SK-N-SH treated with all-trans-retinoic acid at 6 μM for 48 hours (cell line): ENCODE data around the gene TRIML1.
"Not testable (repeated sequence)": the region's sequence is repeated elsewhere in the genome, so short reads cannot be mapped to it uniquely, and the experiment has no call there.

Source experiments
- ATAC-seq: fragments of 200-7000 bp; cut with Tn5 transposase; 3 replicates; pipeline ENCODE4 v1.9.1; 2020; ENCODE audit warnings: mild to moderate bottlenecking, moderate library complexity
- ARNTL ChIP-seq: fragments of 450-650 bp; formaldehyde crosslinking; IDR thresholded peaks from 2 replicates; pipeline ENCODE4 v1.5.0; 2020; ENCODE audit warnings: low read depth, mild to moderate bottlenecking, moderate library complexity, borderline replicate concordance
- BACH2 ChIP-seq: fragments of 250-450 bp; sonication (Bioruptor Pico); IDR thresholded peaks from 2 replicates; pipeline ENCODE4 v1.9.0; 2021; ENCODE audit warnings: mild to moderate bottlenecking, borderline replicate concordance
- CSDC2 ChIP-seq: fragments of 250-450 bp; sonication (Bioruptor Pico); IDR thresholded peaks from 2 replicates; pipeline ENCODE4 v1.5.0; 2020; ENCODE audit warnings: mild to moderate bottlenecking, moderate library complexity
- ESRRG ChIP-seq: fragments of 250-450 bp; sonication (Bioruptor Pico); IDR thresholded peaks from 2 replicates; pipeline ENCODE4 v1.6.1; 2021; ENCODE audit warnings: mild to moderate bottlenecking
- GLIS3 ChIP-seq: fragments of 250-450 bp; sonication (Bioruptor Pico); IDR thresholded peaks from 2 replicates; pipeline ENCODE4 v1.5.0; 2020; ENCODE audit warnings: mild to moderate bottlenecking, moderate library complexity
- ISL1 ChIP-seq: fragments of 250-450 bp; sonication (Bioruptor Pico); IDR thresholded peaks from 2 replicates; pipeline ENCODE4 v2.1.2; 2022; ENCODE audit warnings: mild to moderate bottlenecking, moderate library complexity
- OSR1 ChIP-seq: fragments of 250-450 bp; sonication (Bioruptor Pico); IDR thresholded peaks from 2 replicates; pipeline ENCODE4 v1.8.0; 2022; ENCODE audit warnings: moderate library complexity, mild to moderate bottlenecking, inconsistent platforms
- PPARA ChIP-seq: fragments of 250-450 bp; sonication (Bioruptor Pico); IDR thresholded peaks from 2 replicates; pipeline ENCODE4 v1.5.0; 2020; ENCODE audit warnings: mild to moderate bottlenecking, borderline replicate concordance
- RARB ChIP-seq: fragments of 250-450 bp; sonication (Bioruptor Pico); IDR thresholded peaks from 2 replicates; pipeline ENCODE4 v1.8.0; 2021; ENCODE audit warnings: mild to moderate bottlenecking, moderate library complexity
- SNAI2 ChIP-seq: fragments of 250-450 bp; sonication (Bioruptor Pico); IDR thresholded peaks from 2 replicates; pipeline ENCODE4 v1.5.0; 2020; ENCODE audit warnings: mild to moderate bottlenecking, moderate library complexity
- TOX ChIP-seq: fragments of 250-450 bp; sonication (Bioruptor Pico); IDR thresholded peaks from 2 replicates; pipeline ENCODE4 v1.8.0; 2021; ENCODE audit warnings: mild to moderate bottlenecking, moderate library complexity, borderline replicate concordance
- ZC3H10 ChIP-seq: fragments of 250-450 bp; sonication (Bioruptor Pico); IDR thresholded peaks from 2 replicates; pipeline ENCODE4 v1.5.1; 2021; ENCODE audit warnings: mild to moderate bottlenecking, moderate library complexity
- ZFP3 ChIP-seq: fragments of 250-450 bp; sonication (Bioruptor Pico); IDR thresholded peaks from 2 replicates; pipeline ENCODE4 v1.5.0; 2020; ENCODE audit warnings: mild to moderate bottlenecking, moderate library complexity
- ZFP30 ChIP-seq: fragments of 450-650 bp; formaldehyde crosslinking; IDR thresholded peaks from 2 replicates; pipeline ENCODE4 v1.5.0; 2022; ENCODE audit warnings: mild to moderate bottlenecking, moderate library complexity
- ZNF565 ChIP-seq: fragments of 450-650 bp; formaldehyde crosslinking; conservative IDR thresholded peaks from 2 replicates; pipeline ENCODE4 v1.5.0; 2020; ENCODE audit warnings: low read depth, mild to moderate bottlenecking, moderate library complexity
- ZNF70 ChIP-seq: fragments of 450-650 bp; formaldehyde crosslinking; IDR thresholded peaks from 2 replicates; pipeline ENCODE4 v1.5.0; 2020; ENCODE audit warnings: mild to moderate bottlenecking, moderate library complexity
- ZNF8 ChIP-seq: fragments of 450-650 bp; formaldehyde crosslinking; IDR thresholded peaks from 2 replicates; pipeline ENCODE4 v1.5.0; 2020; ENCODE audit warnings: mild to moderate bottlenecking, moderate library complexity
- TF ChIP-seq, protein P1 (sequence below): fragments of 250-450 bp; sonication (Bioruptor Pico); IDR thresholded peaks from 2 replicates; pipeline ENCODE4 v1.5.1; 2021; ENCODE audit warnings: mild to moderate bottlenecking, moderate library complexity
- TF ChIP-seq, protein P2 (sequence below): fragments of 250-450 bp; sonication (Bioruptor Pico); IDR thresholded peaks from 2 replicates; pipeline ENCODE4 v1.8.0; 2020; ENCODE audit warnings: mild to moderate bottlenecking, moderate library complexity, borderline replicate concordance
- TF ChIP-seq, protein P3 (sequence below): fragments of 250-450 bp; sonication (Bioruptor Pico); IDR thresholded peaks from 2 replicates; pipeline ENCODE4 v1.8.0; 2021; ENCODE audit warnings: low read depth, mild to moderate bottlenecking, moderate library complexity, borderline replicate concordance
- TF ChIP-seq, protein P4 (sequence below): fragments of 250-450 bp; sonication (Bioruptor Pico); IDR thresholded peaks from 2 replicates; pipeline ENCODE4 v1.5.1; 2020; ENCODE audit warnings: low read depth, mild to moderate bottlenecking, moderate library complexity
- TF ChIP-seq, protein P5 (sequence below): fragments of 250-450 bp; sonication (Bioruptor Pico); IDR thresholded peaks from 2 replicates; pipeline ENCODE4 v1.5.0; 2020; ENCODE audit warnings: mild to moderate bottlenecking, moderate library complexity

Gene TRIML1

DNA sequence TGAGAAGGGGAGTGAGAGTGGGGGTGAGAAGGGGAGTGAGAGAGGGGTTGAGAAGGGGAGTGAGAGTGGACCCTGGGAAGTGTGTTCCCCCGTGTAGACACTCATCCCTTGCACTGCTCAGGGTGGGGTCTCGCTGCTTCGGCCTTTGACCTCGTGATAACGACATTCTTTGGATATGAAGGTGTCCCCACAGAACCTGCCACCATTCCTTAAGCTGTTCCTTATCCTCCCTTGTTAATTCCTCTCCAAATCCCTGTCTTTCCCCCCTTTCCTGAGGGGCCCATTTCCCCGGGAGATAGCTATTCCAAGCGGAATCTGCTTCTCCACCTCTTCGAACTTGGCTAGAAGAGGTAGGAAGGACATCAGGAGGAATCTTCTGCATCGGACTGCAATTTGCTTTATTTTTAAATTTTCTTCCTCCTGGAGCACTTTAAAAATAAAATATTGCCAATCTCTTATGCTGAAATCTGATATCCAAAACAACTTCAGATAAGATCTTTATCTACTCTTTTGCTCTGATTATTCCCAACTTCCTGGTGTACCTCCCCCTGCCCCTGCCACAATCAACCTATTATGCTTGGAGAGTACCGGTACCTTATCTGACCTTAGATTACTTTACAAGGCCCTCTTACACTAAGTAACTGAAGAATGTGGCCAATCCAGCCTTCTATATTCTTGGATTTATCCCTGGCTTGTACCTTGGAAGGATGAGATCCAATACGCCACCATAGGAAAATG is 15.6 kb downstream of the TRIML1 start:
- ATAC-seq = no peak
- TF ChIP-seq ZFP3 (CRISPR knock-in tag) (no peak), ZNF70 (no peak), OSR1 (no peak), RARB (no peak), ZFP30 (CRISPR knock-in tag) (no peak), BACH2 (no peak), TOX (CRISPR knock-in tag) (no peak), ISL1 (CRISPR knock-in tag) (no peak), ARNTL (CRISPR knock-in tag) (no peak), ZC3H10 (CRISPR knock-in tag) (no peak), CSDC2 (CRISPR knock-in tag) (no peak), PPARA (CRISPR knock-in tag) (no peak), ESRRG (CRISPR knock-in tag) (no peak), SNAI2 (no peak)
- TF ChIP-seq, protein P1, sequence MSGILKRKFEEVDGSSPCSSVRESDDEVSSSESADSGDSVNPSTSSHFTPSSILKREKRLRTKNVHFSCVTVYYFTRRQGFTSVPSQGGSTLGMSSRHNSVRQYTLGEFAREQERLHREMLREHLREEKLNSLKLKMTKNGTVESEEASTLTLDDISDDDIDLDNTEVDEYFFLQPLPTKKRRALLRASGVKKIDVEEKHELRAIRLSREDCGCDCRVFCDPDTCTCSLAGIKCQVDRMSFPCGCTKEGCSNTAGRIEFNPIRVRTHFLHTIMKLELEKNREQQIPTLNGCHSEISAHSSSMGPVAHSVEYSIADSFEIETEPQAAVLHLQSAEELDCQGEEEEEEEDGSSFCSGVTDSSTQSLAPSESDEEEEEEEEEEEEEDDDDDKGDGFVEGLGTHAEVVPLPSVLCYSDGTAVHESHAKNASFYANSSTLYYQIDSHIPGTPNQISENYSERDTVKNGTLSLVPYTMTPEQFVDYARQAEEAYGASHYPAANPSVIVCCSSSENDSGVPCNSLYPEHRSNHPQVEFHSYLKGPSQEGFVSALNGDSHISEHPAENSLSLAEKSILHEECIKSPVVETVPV (CRISPR knock-in tag) = no peak
- TF ChIP-seq, protein P2, sequence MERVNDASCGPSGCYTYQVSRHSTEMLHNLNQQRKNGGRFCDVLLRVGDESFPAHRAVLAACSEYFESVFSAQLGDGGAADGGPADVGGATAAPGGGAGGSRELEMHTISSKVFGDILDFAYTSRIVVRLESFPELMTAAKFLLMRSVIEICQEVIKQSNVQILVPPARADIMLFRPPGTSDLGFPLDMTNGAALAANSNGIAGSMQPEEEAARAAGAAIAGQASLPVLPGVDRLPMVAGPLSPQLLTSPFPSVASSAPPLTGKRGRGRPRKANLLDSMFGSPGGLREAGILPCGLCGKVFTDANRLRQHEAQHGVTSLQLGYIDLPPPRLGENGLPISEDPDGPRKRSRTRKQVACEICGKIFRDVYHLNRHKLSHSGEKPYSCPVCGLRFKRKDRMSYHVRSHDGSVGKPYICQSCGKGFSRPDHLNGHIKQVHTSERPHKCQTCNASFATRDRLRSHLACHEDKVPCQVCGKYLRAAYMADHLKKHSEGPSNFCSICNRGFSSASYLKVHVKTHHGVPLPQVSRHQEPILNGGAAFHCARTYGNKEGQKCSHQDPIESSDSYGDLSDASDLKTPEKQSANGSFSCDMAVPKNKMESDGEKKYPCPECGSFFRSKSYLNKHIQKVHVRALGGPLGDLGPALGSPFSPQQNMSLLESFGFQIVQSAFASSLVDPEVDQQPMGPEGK (CRISPR knock-in tag) = no peak
- TF ChIP-seq, protein P3, sequence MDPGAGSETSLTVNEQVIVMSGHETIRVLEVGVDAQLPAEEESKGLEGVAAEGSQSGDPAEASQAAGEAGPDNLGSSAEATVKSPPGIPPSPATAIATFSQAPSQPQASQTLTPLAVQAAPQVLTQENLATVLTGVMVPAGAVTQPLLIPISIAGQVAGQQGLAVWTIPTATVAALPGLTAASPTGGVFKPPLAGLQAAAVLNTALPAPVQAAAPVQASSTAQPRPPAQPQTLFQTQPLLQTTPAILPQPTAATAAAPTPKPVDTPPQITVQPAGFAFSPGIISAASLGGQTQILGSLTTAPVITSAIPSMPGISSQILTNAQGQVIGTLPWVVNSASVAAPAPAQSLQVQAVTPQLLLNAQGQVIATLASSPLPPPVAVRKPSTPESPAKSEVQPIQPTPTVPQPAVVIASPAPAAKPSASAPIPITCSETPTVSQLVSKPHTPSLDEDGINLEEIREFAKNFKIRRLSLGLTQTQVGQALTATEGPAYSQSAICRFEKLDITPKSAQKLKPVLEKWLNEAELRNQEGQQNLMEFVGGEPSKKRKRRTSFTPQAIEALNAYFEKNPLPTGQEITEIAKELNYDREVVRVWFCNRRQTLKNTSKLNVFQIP (CRISPR knock-in tag) = no peak
- TF ChIP-seq, protein P4, sequence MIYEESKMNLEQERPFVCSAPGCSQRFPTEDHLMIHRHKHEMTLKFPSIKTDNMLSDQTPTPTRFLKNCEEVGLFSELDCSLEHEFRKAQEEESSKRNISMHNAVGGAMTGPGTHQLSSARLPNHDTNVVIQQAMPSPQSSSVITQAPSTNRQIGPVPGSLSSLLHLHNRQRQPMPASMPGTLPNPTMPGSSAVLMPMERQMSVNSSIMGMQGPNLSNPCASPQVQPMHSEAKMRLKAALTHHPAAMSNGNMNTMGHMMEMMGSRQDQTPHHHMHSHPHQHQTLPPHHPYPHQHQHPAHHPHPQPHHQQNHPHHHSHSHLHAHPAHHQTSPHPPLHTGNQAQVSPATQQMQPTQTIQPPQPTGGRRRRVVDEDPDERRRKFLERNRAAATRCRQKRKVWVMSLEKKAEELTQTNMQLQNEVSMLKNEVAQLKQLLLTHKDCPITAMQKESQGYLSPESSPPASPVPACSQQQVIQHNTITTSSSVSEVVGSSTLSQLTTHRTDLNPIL (CRISPR knock-in tag) = no peak

DNA sequence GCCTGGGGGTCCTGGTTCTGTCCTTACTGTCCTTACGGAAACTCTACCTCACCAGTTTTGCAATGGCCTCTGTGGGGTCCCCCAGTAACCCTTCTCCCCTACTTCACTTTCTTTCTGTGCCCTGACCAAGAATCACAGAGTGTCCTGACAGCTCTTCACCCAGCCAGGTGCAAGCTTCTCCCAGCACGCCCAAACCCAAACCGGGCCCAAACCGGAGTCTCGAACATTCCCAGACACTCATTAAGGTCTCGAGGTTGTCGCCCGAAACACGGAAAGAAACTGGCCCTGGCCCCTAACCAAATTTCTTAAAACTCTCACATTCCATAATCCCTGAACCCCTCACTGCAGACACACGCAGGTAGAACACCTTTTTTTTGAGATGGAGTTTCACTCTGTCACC is 19.1 kb downstream of the TRIML1 start:
- ATAC-seq = no peak
- no peak for TF ChIP-seq GLIS3
- TF ChIP-seq, protein P4 (CRISPR knock-in tag) = no peak
- TF ChIP-seq, protein P3 (CRISPR knock-in tag) = no peak
- TF ChIP-seq, protein P5, sequence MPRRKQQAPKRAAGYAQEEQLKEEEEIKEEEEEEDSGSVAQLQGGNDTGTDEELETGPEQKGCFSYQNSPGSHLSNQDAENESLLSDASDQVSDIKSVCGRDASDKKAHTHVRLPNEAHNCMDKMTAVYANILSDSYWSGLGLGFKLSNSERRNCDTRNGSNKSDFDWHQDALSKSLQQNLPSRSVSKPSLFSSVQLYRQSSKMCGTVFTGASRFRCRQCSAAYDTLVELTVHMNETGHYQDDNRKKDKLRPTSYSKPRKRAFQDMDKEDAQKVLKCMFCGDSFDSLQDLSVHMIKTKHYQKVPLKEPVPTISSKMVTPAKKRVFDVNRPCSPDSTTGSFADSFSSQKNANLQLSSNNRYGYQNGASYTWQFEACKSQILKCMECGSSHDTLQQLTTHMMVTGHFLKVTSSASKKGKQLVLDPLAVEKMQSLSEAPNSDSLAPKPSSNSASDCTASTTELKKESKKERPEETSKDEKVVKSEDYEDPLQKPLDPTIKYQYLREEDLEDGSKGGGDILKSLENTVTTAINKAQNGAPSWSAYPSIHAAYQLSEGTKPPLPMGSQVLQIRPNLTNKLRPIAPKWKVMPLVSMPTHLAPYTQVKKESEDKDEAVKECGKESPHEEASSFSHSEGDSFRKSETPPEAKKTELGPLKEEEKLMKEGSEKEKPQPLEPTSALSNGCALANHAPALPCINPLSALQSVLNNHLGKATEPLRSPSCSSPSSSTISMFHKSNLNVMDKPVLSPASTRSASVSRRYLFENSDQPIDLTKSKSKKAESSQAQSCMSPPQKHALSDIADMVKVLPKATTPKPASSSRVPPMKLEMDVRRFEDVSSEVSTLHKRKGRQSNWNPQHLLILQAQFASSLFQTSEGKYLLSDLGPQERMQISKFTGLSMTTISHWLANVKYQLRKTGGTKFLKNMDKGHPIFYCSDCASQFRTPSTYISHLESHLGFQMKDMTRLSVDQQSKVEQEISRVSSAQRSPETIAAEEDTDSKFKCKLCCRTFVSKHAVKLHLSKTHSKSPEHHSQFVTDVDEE (CRISPR knock-in tag) = no peak
- no peak for TF ChIP-seq CSDC2 (CRISPR knock-in tag)
- TF ChIP-seq ZFP3 (CRISPR knock-in tag) = no peak
- TF ChIP-seq ZNF70 = no peak
- TF ChIP-seq SNAI2 = no peak
- no peak for TF ChIP-seq ZFP30 (CRISPR knock-in tag)
- no peak for TF ChIP-seq PPARA (CRISPR knock-in tag)
- no peak for TF ChIP-seq ZNF565
- no peak for TF ChIP-seq ZNF8 (CRISPR knock-in tag)
- TF ChIP-seq RARB = no peak
- no peak for TF ChIP-seq ISL1 (CRISPR knock-in tag)
- TF ChIP-seq ARNTL (CRISPR knock-in tag) = no peak
- no peak for TF ChIP-seq ESRRG (CRISPR knock-in tag)
- TF ChIP-seq BACH2 = no peak
- TF ChIP-seq, protein P1 (CRISPR knock-in tag) = no peak
- TF ChIP-seq OSR1 = no peak
- no peak for TF ChIP-seq TOX (CRISPR knock-in tag)

DNA sequence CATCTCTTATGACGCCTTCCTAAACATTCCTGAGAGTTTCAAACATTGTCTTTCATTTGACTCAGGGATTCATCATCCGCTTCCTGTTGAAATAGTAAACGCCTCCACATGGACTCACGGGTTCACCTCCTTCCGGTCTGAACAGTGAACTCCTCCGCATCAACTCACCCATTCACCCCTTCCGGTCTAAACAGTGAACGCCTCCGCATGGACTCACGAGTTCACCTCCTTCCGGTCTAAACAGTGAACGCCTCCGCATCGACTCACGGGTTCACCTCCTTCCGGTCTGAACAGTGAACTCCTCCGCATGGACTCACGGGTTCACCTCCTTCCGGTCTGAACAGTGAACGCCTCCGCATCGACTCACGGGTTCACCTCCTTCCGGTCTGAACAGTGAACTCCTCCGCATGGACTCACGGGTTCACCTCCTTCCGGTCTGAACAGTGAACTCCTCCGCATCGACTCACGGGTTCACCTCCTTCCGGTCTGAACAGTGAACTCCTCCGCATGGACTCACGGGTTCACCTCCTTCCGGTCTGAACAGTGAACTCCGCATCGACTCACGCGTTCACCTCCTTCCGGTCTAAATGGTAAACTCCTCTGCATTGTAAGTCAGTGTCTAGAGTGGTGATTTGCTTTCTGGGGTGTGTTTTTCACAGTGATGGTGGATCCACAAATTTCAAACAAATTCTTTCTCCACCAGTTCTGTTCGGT is 20.4 kb downstream of the TRIML1 start:
- ATAC-seq = not testable (repeated sequence)
